BLaER1 (cell line): Measurements from ENCODE around the gene TSPAN15.
A peak's percentile ranks its signal among the peaks of the same experiment; 100 is the strongest.

Experiments used
- H3K27ac ChIP-seq: shearing (Covaris generic); formaldehyde crosslinking; 2 replicates; pipeline ENCODE4 v1.8.1; 2022
- H3K27me3 ChIP-seq: shearing (Covaris generic); formaldehyde crosslinking; 2 replicates; pipeline ENCODE4 v1.8.1; 2022
- H3K36me3 ChIP-seq: shearing (Covaris generic); formaldehyde crosslinking; 2 replicates; pipeline ENCODE4 v1.8.1; 2022
- H3K4me1 ChIP-seq: shearing (Covaris generic); formaldehyde crosslinking; 2 replicates; pipeline ENCODE4 v1.8.1; 2022
- H3K4me2 ChIP-seq: shearing (Covaris generic); formaldehyde crosslinking; 2 replicates; pipeline ENCODE4 v1.8.1; 2022
- H3K4me3 ChIP-seq: shearing (Covaris generic); formaldehyde crosslinking; 2 replicates; pipeline ENCODE4 v1.8.1; 2022
- H3K9ac ChIP-seq: shearing (Covaris generic); formaldehyde crosslinking; 2 replicates; pipeline ENCODE4 v1.8.1; 2022
- H3K9me3 ChIP-seq: shearing (Covaris generic); formaldehyde crosslinking; 2 replicates; pipeline ENCODE4 v1.8.1; 2022
- H4K20me1 ChIP-seq: shearing (Covaris generic); formaldehyde crosslinking; 2 replicates; pipeline ENCODE4 v1.8.1; 2022
- Cebpa-rat ChIP-seq: shearing (Covaris generic); IDR thresholded peaks from 2 replicates; pipeline ENCODE4 v1.8.1; 2022

TSPAN15 gene

DNA sequence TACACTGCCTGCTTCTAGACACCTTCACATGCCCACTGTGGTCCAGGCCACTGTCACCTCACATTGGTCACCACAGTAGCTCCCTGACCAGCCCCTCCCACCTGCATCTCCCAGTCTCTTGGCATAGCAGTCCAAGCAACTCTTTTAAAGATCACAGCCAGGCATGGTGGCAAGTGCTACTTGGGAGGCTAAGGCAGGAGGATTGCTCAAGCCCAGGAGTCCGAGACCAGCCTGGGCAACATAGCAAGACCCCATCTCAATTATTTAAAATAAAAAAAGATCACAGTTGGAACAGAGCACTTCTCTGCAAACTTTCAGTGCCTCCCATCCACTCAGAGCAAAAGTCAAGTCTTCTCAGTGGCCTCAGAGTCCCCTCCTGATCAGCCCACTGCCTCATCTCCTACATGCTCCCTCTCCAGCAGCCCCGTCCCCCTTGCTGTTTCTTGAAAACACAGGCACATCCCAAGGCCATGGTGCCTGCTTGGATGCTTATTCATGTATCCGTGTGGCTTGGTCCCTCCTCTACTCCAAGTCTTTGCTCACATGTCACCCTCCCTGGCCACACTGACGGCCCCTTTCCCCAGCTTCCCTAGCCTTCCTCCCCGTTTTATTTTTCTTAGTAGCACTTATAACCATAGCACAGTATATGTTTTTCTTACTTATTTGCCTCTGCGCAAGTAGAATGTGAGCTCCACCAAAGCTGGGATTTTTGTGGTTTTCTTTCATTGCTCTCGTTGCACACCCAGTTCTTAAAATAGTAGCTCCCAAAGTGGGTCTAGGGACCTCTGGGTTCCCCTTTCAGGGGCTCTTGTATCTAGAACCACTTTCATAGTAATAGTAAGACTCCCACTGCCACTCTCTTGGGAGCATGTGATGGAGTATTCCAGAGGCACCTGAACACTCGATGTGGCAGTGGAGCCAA lies 19.5 kb downstream of the TSPAN15 start:
- H3K27me3 ChIP-seq: no peaks in the 10 kb centered on the region
- no peaks in the 10 kb centered on the region for H3K9me3 ChIP-seq
- peak overlapping the region; percentile 71 for H3K4me2 ChIP-seq
- no peaks in the 10 kb centered on the region for H3K36me3 ChIP-seq
- H3K4me1 ChIP-seq: peaks cover 43% of the 10 kb centered on the region
- no peak for TF ChIP-seq Cebpa-rat
- no peak overlapping the region for H3K4me3 ChIP-seq
- H4K20me1 ChIP-seq: no peaks in the 10 kb centered on the region
- no peak overlapping the region for H3K27ac ChIP-seq
- no peak overlapping the region for H3K9ac ChIP-seq

DNA sequence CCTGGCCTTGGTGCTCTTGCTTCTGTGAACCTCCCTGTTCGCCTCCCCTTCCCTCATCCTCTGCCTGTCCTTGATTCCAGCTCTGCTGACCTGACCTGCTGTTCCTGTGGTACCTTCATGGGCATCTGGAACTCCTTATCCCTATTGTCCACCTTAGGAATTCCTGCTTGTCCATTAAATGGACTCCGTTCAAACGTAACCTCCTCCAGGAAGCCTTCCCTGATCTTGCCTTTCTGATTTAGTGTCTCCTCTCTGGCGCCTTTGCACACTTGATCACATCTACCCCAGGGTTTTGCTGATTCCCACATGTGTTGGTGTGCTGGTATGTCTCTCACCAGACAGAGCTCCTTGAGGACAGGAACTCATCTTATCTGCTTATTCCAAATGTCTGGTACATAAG lies 20.9 kb downstream of the TSPAN15 start:
- no peaks in the 10 kb centered on the region for H3K27me3 ChIP-seq
- H3K9ac ChIP-seq: no peak overlapping the region
- peak overlapping the region; percentile 61 for H3K4me2 ChIP-seq
- H3K4me3 ChIP-seq: no peak overlapping the region
- no peak for TF ChIP-seq Cebpa-rat
- H3K4me1 ChIP-seq: peaks cover 31% of the 10 kb centered on the region
- no peaks in the 10 kb centered on the region for H4K20me1 ChIP-seq
- no peaks in the 10 kb centered on the region for H3K36me3 ChIP-seq
- H3K27ac ChIP-seq: no peak overlapping the region
- no peaks in the 10 kb centered on the region for H3K9me3 ChIP-seq

DNA sequence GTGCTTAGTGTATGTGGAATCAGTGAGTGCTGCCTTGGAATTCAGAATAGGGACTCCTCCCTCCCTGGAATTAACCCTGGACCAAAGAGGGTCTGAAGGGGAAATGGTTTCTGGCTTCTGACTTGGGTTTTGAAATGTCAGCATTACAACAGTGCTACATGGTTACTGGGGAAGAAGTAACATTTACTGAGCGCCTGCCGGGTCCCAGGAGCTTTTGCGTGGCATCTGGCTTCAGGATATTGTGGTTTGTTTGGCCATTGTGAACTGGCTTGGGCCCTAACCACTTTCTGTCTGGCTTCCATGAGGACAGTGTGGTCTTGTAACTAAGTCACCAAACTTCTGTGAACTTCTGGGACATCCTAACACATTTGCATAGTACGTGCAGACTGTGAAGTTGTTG lies 21.3 kb downstream of the TSPAN15 start:
- Histone ChIP-seq H3K9ac (no peak overlapping the region), H3K27ac (no peak overlapping the region), H3K36me3 (no peaks in the 10 kb centered on the region), H3K4me1 (peaks cover 31% of the 10 kb centered on the region), H3K4me2 (peak overlapping the region; percentile 61), H3K9me3 (no peaks in the 10 kb centered on the region), H3K27me3 (no peaks in the 10 kb centered on the region), H4K20me1 (no peaks in the 10 kb centered on the region), H3K4me3 (no peak overlapping the region)
- TF ChIP-seq Cebpa-rat: no peak

DNA sequence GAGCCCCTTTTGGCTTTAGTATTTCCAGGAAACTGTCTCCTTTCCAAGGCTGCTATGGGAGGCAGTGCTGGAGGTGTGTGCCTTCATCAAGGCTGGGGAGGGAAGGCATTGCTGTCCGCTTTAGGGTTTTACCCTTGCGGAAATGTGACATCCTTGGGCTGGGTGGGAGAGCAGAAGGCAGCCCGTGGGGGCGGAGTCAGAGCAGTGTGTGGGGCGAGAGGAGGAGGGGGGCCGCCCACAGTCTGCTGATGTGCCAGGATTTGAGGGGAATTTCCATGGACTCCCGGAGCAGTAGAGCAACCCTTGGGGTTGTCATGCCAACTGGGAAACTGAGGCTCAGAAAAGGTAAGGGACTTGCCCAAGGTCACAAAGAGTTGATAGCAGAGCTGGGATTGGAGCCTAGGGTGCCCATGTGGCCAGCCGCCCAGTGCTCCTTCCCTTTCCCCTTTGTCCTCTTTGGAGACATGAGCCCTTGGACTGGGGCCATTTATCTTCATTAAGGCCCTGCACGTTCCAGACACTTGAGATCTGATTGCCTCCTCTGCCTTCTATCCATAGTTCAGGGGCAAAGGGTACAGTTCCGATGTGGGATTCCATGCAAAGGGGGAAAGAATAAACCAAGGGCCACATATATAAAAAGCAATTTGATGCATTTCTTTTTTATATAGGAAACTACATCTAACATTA lies 22.2 kb downstream of the TSPAN15 start:
- H3K36me3 ChIP-seq: no peaks in the 10 kb centered on the region
- H3K4me2 ChIP-seq: peak overlapping the region; percentile 61; the same call in 1 of the 2 replicates
- H3K27ac ChIP-seq: no peak overlapping the region
- no peak for TF ChIP-seq Cebpa-rat
- H3K9ac ChIP-seq: no peak overlapping the region
- peaks cover 39% of the 10 kb centered on the region for H3K4me1 ChIP-seq
- no peaks in the 10 kb centered on the region for H3K9me3 ChIP-seq
- H3K27me3 ChIP-seq: no peaks in the 10 kb centered on the region
- H4K20me1 ChIP-seq: no peaks in the 10 kb centered on the region
- no peak overlapping the region for H3K4me3 ChIP-seq

DNA sequence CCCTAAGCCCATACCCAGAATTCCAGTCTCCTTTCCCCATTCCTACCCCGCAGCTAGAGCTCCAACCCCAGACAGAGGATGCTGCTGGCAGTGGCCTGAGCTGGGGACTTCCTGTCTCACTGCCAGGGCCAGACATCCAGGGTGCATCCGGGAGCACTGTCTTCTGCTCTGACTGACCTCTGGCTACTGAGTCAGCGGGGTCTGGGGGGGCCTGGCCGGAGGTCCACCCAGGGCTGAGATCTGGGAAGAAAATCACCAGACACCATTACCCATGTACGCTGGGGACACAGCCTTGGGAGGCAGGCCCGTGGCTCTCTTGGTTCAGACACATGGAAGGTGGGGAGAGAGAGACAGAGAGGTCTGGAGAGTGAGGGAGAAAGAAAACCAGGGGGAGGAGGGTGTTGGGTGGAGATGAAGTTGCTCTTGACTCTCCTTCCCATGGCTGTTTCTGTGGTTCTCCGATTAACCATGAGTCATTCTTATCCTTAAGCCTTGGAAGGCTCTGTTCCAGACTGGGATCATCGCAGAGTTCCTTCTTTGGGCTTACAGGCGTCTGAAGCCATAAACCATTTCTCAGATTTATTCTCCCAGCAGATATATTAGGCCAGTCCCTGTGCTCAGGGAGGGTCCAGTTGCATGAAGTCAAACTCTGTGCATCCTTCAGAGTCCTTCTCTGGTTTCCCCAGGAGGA lies 23.6 kb downstream of the TSPAN15 start:
- Histone ChIP-seq H3K4me3 (no peak overlapping the region), H3K36me3 (no peaks in the 10 kb centered on the region), H3K4me1 (peaks cover 53% of the 10 kb centered on the region), H3K9me3 (no peaks in the 10 kb centered on the region), H4K20me1 (no peaks in the 10 kb centered on the region), H3K27ac (no peak overlapping the region), H3K27me3 (no peaks in the 10 kb centered on the region), H3K9ac (no peak overlapping the region), H3K4me2 (no peak overlapping the region)
- no peak for TF ChIP-seq Cebpa-rat

DNA sequence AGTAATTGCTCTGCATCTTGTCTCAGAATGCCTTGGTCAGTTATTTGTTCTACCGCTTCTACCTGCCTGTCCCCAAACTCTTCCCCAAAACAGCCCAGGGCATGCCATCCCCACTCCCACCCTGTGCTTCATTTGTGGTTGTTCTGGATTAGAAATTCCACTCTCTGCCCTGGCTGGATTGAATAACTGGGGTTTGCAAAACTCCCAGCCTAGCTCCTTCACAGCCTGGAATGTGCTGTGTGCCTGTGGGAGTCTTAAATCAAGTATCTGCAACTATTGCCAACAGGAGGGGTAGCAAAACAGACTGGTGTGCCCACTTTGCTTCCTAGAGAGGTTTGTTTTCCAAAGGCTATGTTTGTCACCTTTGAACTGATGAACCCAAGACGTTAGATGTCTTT lies 24.2 kb downstream of the TSPAN15 start:
- Histone ChIP-seq H3K9me3 (no peaks in the 10 kb centered on the region), H3K4me2 (no peak overlapping the region), H3K4me3 (no peak overlapping the region), H3K36me3 (no peaks in the 10 kb centered on the region), H3K9ac (no peak overlapping the region), H4K20me1 (no peaks in the 10 kb centered on the region), H3K4me1 (peaks cover 56% of the 10 kb centered on the region), H3K27ac (no peak overlapping the region), H3K27me3 (no peaks in the 10 kb centered on the region)
- TF ChIP-seq Cebpa-rat: no peak

DNA sequence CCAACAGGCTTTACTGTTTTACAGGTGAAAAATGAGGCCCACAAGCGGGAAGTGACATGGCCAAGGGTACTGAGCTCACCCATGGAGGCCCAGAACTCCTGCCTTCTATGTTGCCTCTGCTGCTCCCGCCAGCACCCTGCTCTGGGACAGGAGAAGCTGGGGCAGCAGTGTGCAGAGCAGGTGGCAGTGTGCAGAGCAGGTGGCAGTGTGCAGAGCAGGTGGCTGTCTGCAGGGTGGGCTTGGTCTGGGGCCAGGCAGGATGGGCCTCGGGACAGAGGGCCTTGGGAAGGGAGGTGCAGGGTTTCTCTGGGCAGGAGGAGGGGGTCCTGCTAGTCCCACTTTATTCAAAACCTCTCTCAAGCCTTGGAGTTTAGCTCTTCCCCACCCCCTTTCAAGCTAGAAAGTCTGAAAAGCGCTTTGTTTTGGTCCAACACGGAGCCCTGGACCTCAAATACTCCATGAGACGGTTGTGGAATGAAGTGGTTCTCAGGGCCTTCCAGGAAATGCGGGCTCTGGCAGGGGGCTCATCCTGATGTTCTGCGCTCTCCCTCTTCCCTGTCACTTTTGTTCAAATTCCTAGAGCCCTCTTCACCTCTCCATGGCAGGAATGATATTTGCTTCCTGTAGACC lies 26.8 kb downstream of the TSPAN15 start:
- Histone ChIP-seq H3K4me1 (peaks cover 53% of the 10 kb centered on the region), H3K27ac (no peak overlapping the region), H4K20me1 (no peaks in the 10 kb centered on the region), H3K9ac (no peak overlapping the region), H3K36me3 (no peaks in the 10 kb centered on the region), H3K4me3 (no peak overlapping the region), H3K27me3 (no peaks in the 10 kb centered on the region), H3K9me3 (no peaks in the 10 kb centered on the region), H3K4me2 (no peak overlapping the region)
- TF ChIP-seq Cebpa-rat: no peak

DNA sequence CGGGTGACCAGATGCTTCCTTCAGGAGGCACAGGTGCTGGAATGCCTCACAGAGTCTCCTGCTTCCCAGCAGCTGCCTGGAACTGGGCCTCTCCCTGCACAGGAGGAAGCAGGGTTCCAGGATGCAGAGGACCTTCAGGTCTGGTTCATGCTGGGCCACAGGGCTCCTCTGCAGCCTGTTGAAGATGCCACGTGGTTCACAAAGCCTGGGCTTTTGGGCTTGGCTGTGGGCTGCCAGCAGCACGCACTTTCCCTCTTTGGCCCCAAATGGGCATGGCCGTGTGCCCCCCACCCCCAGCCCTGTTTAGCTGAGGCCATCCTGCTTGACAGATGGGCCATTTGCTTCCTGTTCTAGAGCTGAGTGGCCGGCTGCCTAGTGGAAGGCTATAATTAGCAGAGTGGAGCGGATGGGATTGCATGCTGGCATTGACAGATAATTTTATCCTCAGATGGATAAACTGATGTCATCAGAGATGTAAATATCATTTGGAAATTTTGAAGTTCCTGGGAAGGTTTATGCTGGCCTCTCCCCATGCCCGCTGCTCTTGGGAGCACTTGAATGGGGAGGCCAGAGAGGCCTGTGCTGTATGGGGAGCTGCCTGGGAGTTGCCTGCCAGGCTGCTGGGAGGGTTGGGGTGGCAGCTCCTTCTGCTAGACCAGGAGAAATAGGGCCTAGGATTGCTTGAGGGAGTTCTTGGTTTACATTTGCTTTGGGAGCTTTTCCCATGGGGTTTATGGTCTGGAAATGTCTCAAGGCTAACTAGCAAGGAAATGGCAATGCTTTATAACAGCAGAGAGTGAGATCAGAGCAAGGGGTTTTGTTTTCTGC lies 28.2 kb downstream of the TSPAN15 start:
- Histone ChIP-seq H3K27me3 (no peaks in the 10 kb centered on the region), H3K9ac (peak overlapping the region; percentile 64), H4K20me1 (no peaks in the 10 kb centered on the region), H3K27ac (peak overlapping the region; percentile 80), H3K36me3 (no peaks in the 10 kb centered on the region), H3K4me3 (peak overlapping the region; percentile 12; the same call in 1 of the 2 replicates), H3K4me1 (peaks cover 49% of the 10 kb centered on the region), H3K4me2 (peak overlapping the region; percentile 76), H3K9me3 (no peaks in the 10 kb centered on the region)
- TF ChIP-seq Cebpa-rat: no peak

DNA sequence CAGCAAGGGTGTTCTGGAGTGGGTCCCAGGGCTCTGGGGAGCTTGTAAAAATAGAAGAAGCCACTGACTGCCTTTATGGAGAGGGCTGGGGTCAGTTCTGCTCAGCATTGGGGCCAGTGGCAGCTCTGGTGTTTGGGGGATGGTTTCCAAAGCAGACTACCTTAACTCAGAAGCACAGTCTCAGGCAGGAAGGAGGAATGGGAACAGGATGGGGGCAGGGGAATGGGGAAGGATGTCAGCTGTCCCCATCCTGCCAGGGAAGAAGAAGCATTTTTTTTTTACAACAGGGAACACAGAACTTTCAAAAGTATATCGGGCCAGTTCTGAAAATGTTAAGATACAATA lies 28.8 kb downstream of the TSPAN15 start:
- Histone ChIP-seq H3K36me3 (no peaks in the 10 kb centered on the region), H3K9me3 (no peaks in the 10 kb centered on the region), H3K4me3 (peak overlapping the region; percentile 12; the same call in 1 of the 2 replicates), H3K4me2 (peak overlapping the region; percentile 76), H4K20me1 (no peaks in the 10 kb centered on the region), H3K27ac (peak overlapping the region; percentile 80), H3K4me1 (peaks cover 49% of the 10 kb centered on the region), H3K27me3 (no peaks in the 10 kb centered on the region), H3K9ac (peak overlapping the region; percentile 64)
- TF ChIP-seq Cebpa-rat: no peak
